Measurements from ENCODE around the gene PCGF6.

DNA sequence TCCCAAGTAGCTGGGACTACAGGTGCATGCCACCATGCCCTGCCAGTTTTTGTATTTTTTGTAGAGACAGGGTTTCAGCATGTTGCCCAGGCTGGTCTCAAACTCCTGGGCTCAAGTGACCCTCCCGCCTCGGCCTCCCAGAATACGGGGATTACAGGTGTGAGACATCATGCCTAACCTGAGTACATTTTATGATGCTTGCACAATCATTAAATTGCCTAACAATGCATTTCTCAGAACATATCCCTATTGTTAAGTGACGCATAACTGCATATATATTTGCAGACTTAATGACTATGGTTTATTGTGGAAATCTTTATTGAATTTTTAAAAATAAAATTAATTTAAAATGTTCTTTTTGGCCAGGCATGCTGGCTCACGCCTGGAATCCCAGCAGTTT lies 43.3 kb downstream of the PCGF6 start:
- TF ChIP-seq, protein P1, sequence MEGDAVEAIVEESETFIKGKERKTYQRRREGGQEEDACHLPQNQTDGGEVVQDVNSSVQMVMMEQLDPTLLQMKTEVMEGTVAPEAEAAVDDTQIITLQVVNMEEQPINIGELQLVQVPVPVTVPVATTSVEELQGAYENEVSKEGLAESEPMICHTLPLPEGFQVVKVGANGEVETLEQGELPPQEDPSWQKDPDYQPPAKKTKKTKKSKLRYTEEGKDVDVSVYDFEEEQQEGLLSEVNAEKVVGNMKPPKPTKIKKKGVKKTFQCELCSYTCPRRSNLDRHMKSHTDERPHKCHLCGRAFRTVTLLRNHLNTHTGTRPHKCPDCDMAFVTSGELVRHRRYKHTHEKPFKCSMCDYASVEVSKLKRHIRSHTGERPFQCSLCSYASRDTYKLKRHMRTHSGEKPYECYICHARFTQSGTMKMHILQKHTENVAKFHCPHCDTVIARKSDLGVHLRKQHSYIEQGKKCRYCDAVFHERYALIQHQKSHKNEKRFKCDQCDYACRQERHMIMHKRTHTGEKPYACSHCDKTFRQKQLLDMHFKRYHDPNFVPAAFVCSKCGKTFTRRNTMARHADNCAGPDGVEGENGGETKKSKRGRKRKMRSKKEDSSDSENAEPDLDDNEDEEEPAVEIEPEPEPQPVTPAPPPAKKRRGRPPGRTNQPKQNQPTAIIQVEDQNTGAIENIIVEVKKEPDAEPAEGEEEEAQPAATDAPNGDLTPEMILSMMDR (IDR thresholded peaks at IDR 0.05; ENCODE audit: low read length) = no peak
- no peak for TF ChIP-seq EZH2 (IDR thresholded peaks at IDR 0.05; ENCODE audit: borderline replicate concordance, low read length)
